H9 (cell line): ENCODE data around the gene CD4. TPM values are rescaled to one million over a fixed set of nuclear protein-coding genes. Genes with fewer than 3 reads are reported as not detected.
A peak's percentile ranks its signal among the peaks of the same experiment; 100 is the strongest.

ENCODE experiments used
- DNase-seq: peaks from one replicate; pipeline ENCODE4 v3.0.0-alpha.2; 2017
- H2AFZ ChIP-seq: one replicate; pipeline ENCODE4 v1.6.1; 2013; ENCODE audit warnings: mild to moderate bottlenecking, low read length, control low read depth, moderate library complexity
- H2AK5ac ChIP-seq: 2 replicates; pipeline ENCODE4 v1.6.1; 2013; ENCODE audit warnings: low read length, control low read depth, mixed read lengths; ENCODE audit not compliant: insufficient read length
- H2BK120ac ChIP-seq: one replicate; pipeline ENCODE4 v1.6.1; 2013; ENCODE audit warnings: low read depth, mild to moderate bottlenecking, low read length, control low read depth, inconsistent platforms; ENCODE audit not compliant: poor library complexity, severe bottlenecking
- H2BK12ac ChIP-seq: 2 replicates; pipeline ENCODE4 v1.6.1; 2013; ENCODE audit warnings: low read length, control low read depth, mixed read lengths, low read depth; ENCODE audit not compliant: insufficient read length
- H2BK15ac ChIP-seq: 2 replicates; pipeline ENCODE4 v1.6.1; 2013; ENCODE audit warnings: low read depth, low read length, control low read depth
- H2BK20ac ChIP-seq: one replicate; pipeline ENCODE4 v1.6.1; 2013; ENCODE audit warnings: low read depth, mild to moderate bottlenecking, low read length, control low read depth, inconsistent platforms; ENCODE audit not compliant: poor library complexity, severe bottlenecking
- H2BK5ac ChIP-seq: 2 replicates; pipeline ENCODE4 v1.6.1; 2013; ENCODE audit warnings: low read length, control low read depth, mixed read lengths; ENCODE audit not compliant: insufficient read length
- H3K14ac ChIP-seq: 2 replicates; pipeline ENCODE4 v1.6.1; 2013; ENCODE audit warnings: low read length, control low read depth; ENCODE audit not compliant: insufficient read depth
- H3K18ac ChIP-seq: 2 replicates; pipeline ENCODE4 v1.6.1; 2013; ENCODE audit warnings: low read depth, mild to moderate bottlenecking, mixed read lengths, low read length, control low read depth; ENCODE audit not compliant: insufficient read length
- H3K23ac ChIP-seq: 2 replicates; pipeline ENCODE4 v1.6.1; 2013; ENCODE audit warnings: low read length, control low read depth, mixed read lengths, low read depth; ENCODE audit not compliant: insufficient read length
- H3K23me2 ChIP-seq: 2 replicates; pipeline ENCODE4 v1.6.1; 2013; ENCODE audit warnings: low read depth, mild to moderate bottlenecking, mixed read lengths, low read length, control low read depth; ENCODE audit not compliant: insufficient read length, poor library complexity, severe bottlenecking
- H3K27ac ChIP-seq: 2 replicates; pipeline ENCODE4 v1.5.1; 2013; ENCODE audit warnings: low read length, control low read depth, mixed read lengths, low read depth; ENCODE audit not compliant: insufficient read length
- H3K27me3 ChIP-seq: 2 replicates; pipeline ENCODE4 v1.6.1; 2013; ENCODE audit warnings: low read length, control low read depth, inconsistent platforms; ENCODE audit not compliant: insufficient read depth
- H3K4ac ChIP-seq: 2 replicates; pipeline ENCODE4 v1.6.1; 2013; ENCODE audit warnings: low read depth, mild to moderate bottlenecking, control low read depth, inconsistent platforms, low read length, moderate library complexity
- H3K4me1 ChIP-seq: 2 replicates; pipeline ENCODE4 v1.6.1; 2013; ENCODE audit warnings: low read length, control low read depth, inconsistent platforms; ENCODE audit not compliant: insufficient read depth
- H3K4me2 ChIP-seq: 2 replicates; pipeline ENCODE4 v1.6.1; 2013; ENCODE audit warnings: low read length, control low read depth, mixed read lengths; ENCODE audit not compliant: insufficient read length, insufficient read depth
- H3K56ac ChIP-seq: 2 replicates; pipeline ENCODE4 v1.6.1; 2013; ENCODE audit warnings: low read depth, mild to moderate bottlenecking, mixed read lengths, low read length, control low read depth; ENCODE audit not compliant: insufficient read length
- H3K79me1 ChIP-seq: 2 replicates; pipeline ENCODE4 v1.6.1; 2013; ENCODE audit warnings: low read depth, mild to moderate bottlenecking, moderate library complexity, low read length, control low read depth, inconsistent platforms; ENCODE audit not compliant: insufficient read depth, poor library complexity, severe bottlenecking
- H3K79me2 ChIP-seq: 2 replicates; pipeline ENCODE4 v1.6.1; 2013; ENCODE audit warnings: low read length, control low read depth, inconsistent platforms; ENCODE audit not compliant: insufficient read depth
- H3K9ac ChIP-seq: 2 replicates; pipeline ENCODE4 v1.6.1; 2013; ENCODE audit warnings: low read length, control low read depth, mixed read lengths; ENCODE audit not compliant: insufficient read length; ENCODE audit errors: extremely low read depth
- H3K9me3 ChIP-seq: one replicate; pipeline ENCODE4 v1.6.1; 2013; ENCODE audit warnings: low read depth, low read length, inconsistent platforms; ENCODE audit not compliant: control insufficient read depth
- H3T11ph ChIP-seq: one replicate; pipeline ENCODE4 v1.6.1; 2013; ENCODE audit warnings: mild to moderate bottlenecking, low read length, control low read depth, inconsistent platforms
- H4K20me1 ChIP-seq: one replicate; pipeline ENCODE4 v1.6.1; 2013; ENCODE audit not compliant: control insufficient read depth, insufficient read length, insufficient read depth
- H4K5ac ChIP-seq: 2 replicates; pipeline ENCODE4 v1.6.1; 2013; ENCODE audit warnings: low read depth, mild to moderate bottlenecking, mixed read lengths, low read length, control low read depth; ENCODE audit not compliant: insufficient read length
- H4K8ac ChIP-seq: replicated peaks from 2 replicates; pipeline ENCODE4 v1.6.1; 2013; ENCODE audit warnings: low read length, control low read depth, mixed read lengths, low read depth; ENCODE audit not compliant: insufficient read length
- H4K91ac ChIP-seq: 2 replicates; pipeline ENCODE4 v1.6.1; 2013; ENCODE audit warnings: low read depth, mild to moderate bottlenecking, moderate library complexity, mixed read lengths, low read length, control low read depth; ENCODE audit not compliant: insufficient read length
- H3K27ac Mint-ChIP-seq, 3 experiments: 2 replicates in 2 of 3; 3 replicates in 1 of 3; pipeline ENCODE4 v1.8.0; 2020 to 2021; ENCODE audit warnings: mixed read lengths in 3 of 3, mild to moderate bottlenecking in 1 of 3, moderate library complexity in 1 of 3
- H3K27me3 Mint-ChIP-seq: 2 replicates; pipeline ENCODE4 v1.8.0; 2021; ENCODE audit warnings: low read depth, mild to moderate bottlenecking, moderate library complexity, mixed read lengths
- H3K36me3 Mint-ChIP-seq, 3 experiments: 2 replicates in 2 of 3; 3 replicates in 1 of 3; pipeline ENCODE4 v1.8.0; 2020 to 2021; ENCODE audit warnings: low read depth in 3 of 3, mixed read lengths in 3 of 3; ENCODE audit not compliant: insufficient read depth in 1 of 3
- H3K4me1 Mint-ChIP-seq, 2 experiments: 2 replicates each; pipeline ENCODE4 v1.8.0; 2020; ENCODE audit warnings: mixed read lengths in 2 of 2
- H3K4me3 Mint-ChIP-seq, 2 experiments: 2 replicates in 1 of 2; 3 replicates in 1 of 2; pipeline ENCODE4 v1.8.0; 2020 to 2021; ENCODE audit warnings: mild to moderate bottlenecking in 2 of 2, mixed read lengths in 2 of 2, moderate library complexity in 1 of 2
- H3K9me3 Mint-ChIP-seq, 2 experiments: 2 replicates in 1 of 2; 3 replicates in 1 of 2; pipeline ENCODE4 v1.8.0; 2020; ENCODE audit warnings: mild to moderate bottlenecking in 2 of 2, mixed read lengths in 2 of 2, moderate library complexity in 1 of 2
- WGBS: extraction: QIAGEN DNeasy Blood & Tissue Kit; methylation state at CpG from one replicate; pipeline ENCODE4 v1.1.7; 2013; ENCODE audit warnings: missing lambda C conversion rate, low lambda C conversion rate, mixed read lengths; ENCODE audit not compliant: insufficient read length; ENCODE audit errors: extremely low coverage; 5-methylcytosine and 5-hydroxymethylcytosine counted together
- total RNA-seq: library from RNA; stranded (reverse); gene quantifications from 2 replicates; pipeline ENCODE4 v1.2.1, GENCODE V29; 2021
- TF ChIP-seq, protein P1 (sequence below): fragments of 200-600 bp; sonication (generic); conservative IDR thresholded peaks from 3 replicates; pipeline ENCODE4 v1.8.0; 2021; ENCODE audit warnings: antibody characterized with exemption, mild to moderate bottlenecking

CD4 gene
- total RNA-seq, 1 experiment from 2014 or later: 1.1 TPM

DNA sequence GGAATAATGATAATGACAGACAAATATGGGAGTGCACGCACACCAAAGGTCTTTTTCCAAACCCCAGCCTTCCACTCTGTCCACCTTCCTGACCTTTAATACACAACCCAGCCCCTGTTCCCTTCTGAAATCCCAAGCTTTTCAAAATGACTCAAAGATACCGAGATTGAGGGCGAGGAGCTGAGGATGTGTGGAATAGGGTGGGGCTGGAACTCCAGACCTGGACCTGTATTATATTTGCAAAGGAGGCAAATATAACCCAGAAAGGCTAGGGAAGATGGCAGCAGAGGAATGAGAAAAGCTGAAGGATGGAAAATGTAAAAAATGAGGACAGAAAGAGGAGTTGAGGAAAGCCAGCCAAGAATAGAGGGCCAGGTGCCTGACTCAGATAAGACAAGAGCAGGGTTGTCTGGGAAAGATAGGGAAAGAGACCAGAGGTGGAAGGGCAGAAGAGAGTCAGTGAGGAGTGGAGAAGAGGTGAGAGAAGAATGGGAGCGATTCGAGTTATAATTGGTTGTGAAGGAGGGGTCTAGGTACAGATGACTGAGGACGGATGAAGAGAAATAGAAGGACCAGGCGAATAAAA lies 24.2 kb upstream of the CD4 start:
- no peak overlapping the region for H2AFZ ChIP-seq
- H3K23me2 ChIP-seq: peaks cover 27% of the 10 kb centered on the region
- H3T11ph ChIP-seq: no peak overlapping the region
- no peak overlapping the region for H3K9ac ChIP-seq
- Mint-ChIP-seq H3K27me3 (peaks cover 3% of the 10 kb centered on the region), H3K9me3 (no peaks in the 10 kb centered on the region), H3K27ac (peak overlapping the region; percentile 53 to 78 (median 76); a peak in 6 of 7 replicates), H3K4me3 (peak overlapping the region; percentile 80 to 82), H3K4me1 (peaks cover 48 to 65% of the 10 kb centered on the region in 2 experiments), H3K36me3 (peaks cover 12 to 14% (median 12%) of the 10 kb centered on the region in 3 experiments)
- H4K5ac ChIP-seq: no peak overlapping the region
- H4K8ac ChIP-seq: no peak overlapping the region
- no peak overlapping the region for H4K91ac ChIP-seq
- no peaks in the 10 kb centered on the region for H4K20me1 ChIP-seq
- peaks cover 15% of the 10 kb centered on the region for H3K4me1 ChIP-seq
- H3K27me3 ChIP-seq: no peaks in the 10 kb centered on the region
- H3K27ac ChIP-seq: no peak overlapping the region
- 100% methylated on average over 2 of the region's 7 CpGs for WGBS
- H3K23ac ChIP-seq: no peak overlapping the region
- peak overlapping the region; percentile 16; the same call in 1 of the 2 replicates for H3K14ac ChIP-seq
- TF ChIP-seq, protein P1, sequence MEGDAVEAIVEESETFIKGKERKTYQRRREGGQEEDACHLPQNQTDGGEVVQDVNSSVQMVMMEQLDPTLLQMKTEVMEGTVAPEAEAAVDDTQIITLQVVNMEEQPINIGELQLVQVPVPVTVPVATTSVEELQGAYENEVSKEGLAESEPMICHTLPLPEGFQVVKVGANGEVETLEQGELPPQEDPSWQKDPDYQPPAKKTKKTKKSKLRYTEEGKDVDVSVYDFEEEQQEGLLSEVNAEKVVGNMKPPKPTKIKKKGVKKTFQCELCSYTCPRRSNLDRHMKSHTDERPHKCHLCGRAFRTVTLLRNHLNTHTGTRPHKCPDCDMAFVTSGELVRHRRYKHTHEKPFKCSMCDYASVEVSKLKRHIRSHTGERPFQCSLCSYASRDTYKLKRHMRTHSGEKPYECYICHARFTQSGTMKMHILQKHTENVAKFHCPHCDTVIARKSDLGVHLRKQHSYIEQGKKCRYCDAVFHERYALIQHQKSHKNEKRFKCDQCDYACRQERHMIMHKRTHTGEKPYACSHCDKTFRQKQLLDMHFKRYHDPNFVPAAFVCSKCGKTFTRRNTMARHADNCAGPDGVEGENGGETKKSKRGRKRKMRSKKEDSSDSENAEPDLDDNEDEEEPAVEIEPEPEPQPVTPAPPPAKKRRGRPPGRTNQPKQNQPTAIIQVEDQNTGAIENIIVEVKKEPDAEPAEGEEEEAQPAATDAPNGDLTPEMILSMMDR: no peak
- no peaks in the 10 kb centered on the region for H3K79me1 ChIP-seq
- no peak overlapping the region for H2BK120ac ChIP-seq
- no peaks in the 10 kb centered on the region for H3K9me3 ChIP-seq
- H3K56ac ChIP-seq: no peak overlapping the region
- no peak for DNase-seq
- no peak overlapping the region for H2AK5ac ChIP-seq
- no peak overlapping the region for H2BK12ac ChIP-seq
- H3K4me2 ChIP-seq: peak overlapping the region; percentile 64
- peaks cover 11% of the 10 kb centered on the region; the same call in 1 of the 2 replicates for H3K79me2 ChIP-seq
- no peak overlapping the region for H3K4ac ChIP-seq
- H2BK15ac ChIP-seq: no peak overlapping the region
- no peak overlapping the region for H2BK20ac ChIP-seq
- H3K18ac ChIP-seq: no peak overlapping the region
- no peak overlapping the region for H2BK5ac ChIP-seq
